LNCAP (cell line): ENCODE results near the gene ACHE.

Source experiments
- CTCF ChIP-seq: fragments of 450-650 bp; IDR thresholded peaks from 2 replicates; pipeline ENCODE4 v1.5.1; 2017; ENCODE audit warnings: mild to moderate bottlenecking

The ACHE gene

GRCh38 chr7:100897772-100898454, 2.2 kb upstream of the ACHE start:
- no peak for TF ChIP-seq CTCF

- peak; percentile 89 for TF ChIP-seq CTCF
These were observed 1.3 kb upstream of the ACHE start for GRCh38 chr7:100896732-100897608.

GRCh38 chr7:100895956-100896731, 456 bp upstream of the ACHE start:
- TF ChIP-seq CTCF: no peak

GRCh38 chr7:100894860-100895700, 608 bp downstream of the ACHE start:
- peak; percentile 96 for TF ChIP-seq CTCF

GRCh38 chr7:100893910-100894721, 1.6 kb downstream of the ACHE start:
- no peak for TF ChIP-seq CTCF

- no peak for TF ChIP-seq CTCF
These were observed 2.3 kb downstream of the ACHE start for GRCh38 chr7:100893318-100893895.
